OCI-LY3 (cell line): Measurements from ENCODE around the gene DUOX2.

Experiments used
- EZH2phosphoT487 ChIP-seq: fragments of 200-600 bp; shearing (Covaris generic); IDR thresholded peaks from 2 replicates; pipeline ENCODE4 v1.6.1; 2018; ENCODE audit warnings: antibody characterized with exemption, mixed run types, low read depth
- TF ChIP-seq, protein P1 (sequence below): fragments of 200-600, 300-600 bp; sonication (generic); IDR thresholded peaks from 2 replicates; pipeline ENCODE4 v1.5.1; 2014; ENCODE audit warnings: antibody characterized with exemption, low read length, low read depth

GRCh38 chr15:45121706-45122417 lies 7.9 kb upstream of the DUOX2 start:
- TF ChIP-seq, protein P1, sequence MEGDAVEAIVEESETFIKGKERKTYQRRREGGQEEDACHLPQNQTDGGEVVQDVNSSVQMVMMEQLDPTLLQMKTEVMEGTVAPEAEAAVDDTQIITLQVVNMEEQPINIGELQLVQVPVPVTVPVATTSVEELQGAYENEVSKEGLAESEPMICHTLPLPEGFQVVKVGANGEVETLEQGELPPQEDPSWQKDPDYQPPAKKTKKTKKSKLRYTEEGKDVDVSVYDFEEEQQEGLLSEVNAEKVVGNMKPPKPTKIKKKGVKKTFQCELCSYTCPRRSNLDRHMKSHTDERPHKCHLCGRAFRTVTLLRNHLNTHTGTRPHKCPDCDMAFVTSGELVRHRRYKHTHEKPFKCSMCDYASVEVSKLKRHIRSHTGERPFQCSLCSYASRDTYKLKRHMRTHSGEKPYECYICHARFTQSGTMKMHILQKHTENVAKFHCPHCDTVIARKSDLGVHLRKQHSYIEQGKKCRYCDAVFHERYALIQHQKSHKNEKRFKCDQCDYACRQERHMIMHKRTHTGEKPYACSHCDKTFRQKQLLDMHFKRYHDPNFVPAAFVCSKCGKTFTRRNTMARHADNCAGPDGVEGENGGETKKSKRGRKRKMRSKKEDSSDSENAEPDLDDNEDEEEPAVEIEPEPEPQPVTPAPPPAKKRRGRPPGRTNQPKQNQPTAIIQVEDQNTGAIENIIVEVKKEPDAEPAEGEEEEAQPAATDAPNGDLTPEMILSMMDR = no peak
- TF ChIP-seq EZH2phosphoT487 = no peak
